Measurements from ENCODE around the gene ABI3.
"Not testable (repeated sequence)": the region's sequence is repeated elsewhere in the genome, so short reads cannot be mapped to it uniquely, and the experiment has no call there.

Gene ABI3, protein sequence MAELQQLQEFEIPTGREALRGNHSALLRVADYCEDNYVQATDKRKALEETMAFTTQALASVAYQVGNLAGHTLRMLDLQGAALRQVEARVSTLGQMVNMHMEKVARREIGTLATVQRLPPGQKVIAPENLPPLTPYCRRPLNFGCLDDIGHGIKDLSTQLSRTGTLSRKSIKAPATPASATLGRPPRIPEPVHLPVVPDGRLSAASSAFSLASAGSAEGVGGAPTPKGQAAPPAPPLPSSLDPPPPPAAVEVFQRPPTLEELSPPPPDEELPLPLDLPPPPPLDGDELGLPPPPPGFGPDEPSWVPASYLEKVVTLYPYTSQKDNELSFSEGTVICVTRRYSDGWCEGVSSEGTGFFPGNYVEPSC

DNA sequence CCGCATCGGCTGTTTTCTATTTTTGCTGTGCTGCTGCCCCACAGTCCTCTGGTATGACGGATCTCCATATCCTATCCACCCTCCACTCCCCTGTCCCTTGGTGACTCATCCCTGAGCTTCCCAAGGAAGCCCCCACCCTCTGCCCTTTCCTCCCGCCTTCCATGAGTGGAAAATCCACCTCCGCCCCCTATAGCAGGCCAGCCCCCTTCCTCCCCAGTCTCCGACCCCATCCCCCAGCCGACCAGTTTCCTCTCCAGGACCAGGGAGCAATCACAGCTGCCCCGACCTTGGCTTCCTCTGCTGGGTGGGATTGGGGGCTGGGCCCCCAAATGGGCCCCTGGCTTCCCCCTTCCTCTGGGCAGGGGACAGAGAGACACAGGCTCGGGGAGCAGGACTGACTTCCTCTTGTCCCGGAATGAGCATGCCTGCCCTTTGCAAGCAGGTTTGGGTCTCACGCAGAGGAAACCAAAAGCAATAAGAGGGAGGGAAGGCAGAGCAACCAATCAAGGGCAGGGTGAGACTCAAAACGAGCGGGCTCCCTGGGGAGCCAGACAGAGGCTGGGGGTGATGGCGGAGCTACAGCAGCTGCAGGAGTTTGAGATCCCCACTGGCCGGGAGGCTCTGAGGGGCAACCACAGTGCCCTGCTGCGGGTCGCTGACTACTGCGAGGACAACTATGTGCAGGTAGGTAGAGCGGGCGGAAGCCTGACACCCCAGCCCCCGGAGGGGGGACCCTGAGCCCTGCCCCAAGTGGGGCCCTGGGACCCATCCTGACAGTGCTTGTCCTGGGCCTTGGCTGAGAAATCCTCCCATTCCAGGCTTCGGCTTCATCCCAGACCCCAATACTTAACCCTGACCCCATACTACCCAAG is at the start of gene ABI3, which contains the start of gene GNGT2:
TSS of gene ABI3 (plus strand) at position 550 of the 872 bp plus-strand sequence. CDS start at position 568, 18 bp downstream.
TSS of gene GNGT2 (minus strand) at position 417 of the 872 bp plus-strand sequence. CDS start 3,152 bp downstream, outside the sequence.
- in situ Hi-C loops (cut with HindIII; ENCODE audit: low pct_ligation_motif_present, low pct_unique_long_range_greater_than_20kb, low sequenced_read_pairs) = no loop called here

DNA sequence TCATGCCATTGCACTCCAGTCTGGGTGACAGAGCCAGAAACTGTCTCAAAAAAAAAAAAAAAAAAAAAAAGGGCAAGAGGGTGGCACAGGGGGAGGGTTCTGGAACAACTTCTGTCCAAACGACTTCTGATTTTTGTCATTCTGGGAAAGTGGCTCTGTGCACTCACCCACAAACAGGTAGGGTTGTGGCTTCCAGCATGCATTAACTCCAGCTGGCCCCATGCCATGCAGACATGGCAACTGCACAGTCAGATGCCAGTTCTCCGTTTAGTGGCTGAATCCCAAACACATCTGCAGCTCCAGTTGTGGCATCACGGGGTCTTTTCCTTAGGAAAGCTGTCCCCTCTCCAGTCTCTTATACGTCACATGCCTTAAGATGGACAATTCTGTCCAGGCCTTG is 47.6 kb upstream of the ABI3 start:
- no peak for DNase-seq
- in situ Hi-C loops (cut with HindIII; ENCODE audit: low pct_ligation_motif_present, low pct_unique_long_range_greater_than_20kb, low sequenced_read_pairs) = no loop called here

More for the DNA sequence above, at the start of gene ABI3, which contains the start of gene GNGT2:
- no peak for DNase-seq

DNA sequence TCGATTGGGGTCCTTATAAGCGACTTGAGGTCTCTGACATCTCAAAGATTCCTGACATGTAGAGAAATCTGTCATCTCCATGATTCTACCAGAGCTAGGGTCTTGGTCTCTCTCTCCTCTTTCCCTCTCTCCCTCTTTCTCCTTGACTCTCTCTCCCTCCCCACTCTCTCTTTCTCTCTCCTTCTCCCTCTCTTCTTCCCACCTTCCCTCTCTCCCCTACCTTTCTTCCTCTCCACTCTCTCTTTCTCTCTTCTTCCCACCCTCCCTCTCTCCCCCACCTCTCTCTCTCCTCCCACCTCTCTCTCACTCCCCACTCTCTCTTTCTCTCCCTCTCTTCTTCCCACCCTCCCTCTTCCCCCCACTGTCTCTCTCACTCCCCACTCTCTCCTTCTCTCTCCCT is 45.4 kb upstream of the ABI3 start:
- no peak for DNase-seq
- in situ Hi-C loops (cut with HindIII; ENCODE audit: low pct_ligation_motif_present, low pct_unique_long_range_greater_than_20kb, low sequenced_read_pairs) = no loop called here

DNA sequence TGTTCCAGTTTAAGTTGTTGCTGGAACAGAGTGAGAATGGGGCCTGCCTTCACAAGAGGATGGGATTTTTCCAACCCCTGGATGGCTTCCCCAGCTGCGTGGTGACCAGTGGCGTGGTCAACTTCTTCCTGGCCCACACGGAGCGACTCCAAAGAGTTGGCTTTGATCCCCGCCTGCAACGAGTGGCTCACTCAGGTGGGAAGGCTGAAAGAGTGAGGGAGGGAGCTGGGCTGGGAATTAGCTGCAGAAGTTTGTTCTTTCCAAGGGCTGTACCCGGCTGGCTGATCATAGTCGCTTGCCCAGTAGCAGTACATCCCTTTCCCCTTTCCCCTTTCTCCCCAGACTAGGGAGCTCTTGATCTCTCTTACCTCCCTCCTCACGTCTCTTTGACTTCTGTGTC is 41.8 kb upstream of the ABI3 start:
- DNase-seq = no peak

DNA sequence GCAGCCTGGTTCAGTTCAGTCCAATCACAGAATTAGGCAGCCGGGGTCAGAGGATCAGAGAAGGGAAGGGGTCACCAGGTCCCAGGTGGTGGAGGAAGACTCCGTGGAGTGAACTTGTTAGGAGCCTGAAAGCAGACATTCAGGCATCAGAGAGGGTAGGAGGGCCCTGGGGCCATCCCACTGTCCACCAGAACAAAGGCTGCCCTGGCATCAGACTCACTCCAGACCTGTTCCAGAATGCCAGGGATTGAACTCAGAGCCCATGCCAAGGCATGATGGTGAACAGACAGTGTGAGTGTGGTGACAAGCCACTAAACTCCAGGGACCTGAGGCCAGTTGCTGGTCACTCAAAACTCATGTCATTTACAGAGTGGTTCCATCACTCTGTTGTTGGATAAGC is 40.3 kb upstream of the ABI3 start:
- no peak for DNase-seq
- in situ Hi-C loops (cut with HindIII; ENCODE audit: low pct_ligation_motif_present, low pct_unique_long_range_greater_than_20kb, low sequenced_read_pairs) = no loop called here

More for the DNA sequence above, 41.8 kb upstream of the ABI3 start:
- in situ Hi-C loops (cut with HindIII; ENCODE audit: low pct_ligation_motif_present, low pct_unique_long_range_greater_than_20kb, low sequenced_read_pairs) = no loop called here

DNA sequence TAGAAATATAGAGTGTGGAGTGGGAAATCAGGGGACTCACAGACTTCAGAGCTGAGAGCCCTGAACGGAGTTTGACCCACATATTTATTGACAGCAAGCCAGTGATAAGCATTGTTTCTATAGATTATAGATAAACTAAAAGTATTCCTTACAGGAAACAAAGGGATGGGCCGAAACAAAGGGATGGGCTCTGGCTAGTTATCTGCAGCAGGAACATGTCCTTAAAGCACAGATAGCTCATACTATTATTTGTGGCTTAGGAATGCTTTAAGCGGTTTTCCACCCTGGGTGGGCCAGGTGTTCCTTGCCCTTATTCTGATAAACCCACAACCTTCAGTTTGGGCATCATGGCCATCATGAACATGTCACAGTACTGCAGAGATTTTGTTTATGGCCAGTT is 39.8 kb upstream of the ABI3 start:
- in situ Hi-C loops (cut with HindIII; ENCODE audit: low pct_ligation_motif_present, low pct_unique_long_range_greater_than_20kb, low sequenced_read_pairs) = not testable (repeated sequence)

DNA sequence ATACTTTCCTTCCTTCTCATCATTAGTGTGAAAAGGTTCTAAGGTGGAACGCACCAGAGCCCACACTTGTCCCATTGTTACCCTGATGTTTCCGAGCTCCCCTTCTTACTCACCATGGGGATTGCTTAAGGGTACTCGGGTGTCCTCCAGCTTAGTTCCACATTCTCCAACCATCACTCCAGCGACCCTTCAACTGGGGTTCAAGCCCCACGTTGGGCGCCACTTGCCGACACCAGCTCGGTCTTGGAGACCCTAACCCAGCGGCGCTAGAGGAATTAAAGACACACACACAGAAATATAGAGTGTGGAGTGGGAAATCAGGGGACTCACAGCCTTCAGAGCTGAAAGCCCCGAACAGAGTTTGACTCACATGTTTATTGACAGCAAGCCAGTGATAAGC is 34.5 kb upstream of the ABI3 start:
- in situ Hi-C loops (cut with HindIII; ENCODE audit: low pct_ligation_motif_present, low pct_unique_long_range_greater_than_20kb, low sequenced_read_pairs); DNase-seq: not testable (repeated sequence)

More for the DNA sequence above, 39.8 kb upstream of the ABI3 start:
- DNase-seq = not testable (repeated sequence)

DNA sequence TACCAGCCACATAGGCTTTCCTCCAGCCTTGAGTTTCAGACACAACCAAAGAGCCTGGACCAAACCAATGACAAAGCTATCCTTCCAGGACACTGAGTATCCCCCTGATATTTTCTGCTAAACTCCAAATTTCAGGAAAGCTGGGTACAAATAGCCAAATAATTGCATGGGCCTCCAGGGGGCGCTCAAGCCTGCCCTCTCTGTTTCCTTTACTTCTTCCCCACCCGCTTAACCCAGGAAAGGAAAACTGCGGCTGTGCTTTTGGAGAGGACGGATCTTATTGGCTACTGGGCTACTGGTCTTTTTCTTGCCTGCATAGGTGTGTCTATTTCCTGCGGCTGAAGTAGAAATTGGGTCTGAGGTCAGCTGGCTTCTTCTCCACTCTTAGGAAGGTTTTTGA is 30.2 kb upstream of the ABI3 start:
- peak; percentile 55 for DNase-seq
- in situ Hi-C loops (cut with HindIII; ENCODE audit: low pct_ligation_motif_present, low pct_unique_long_range_greater_than_20kb, low sequenced_read_pairs) = no loop called here

DNA sequence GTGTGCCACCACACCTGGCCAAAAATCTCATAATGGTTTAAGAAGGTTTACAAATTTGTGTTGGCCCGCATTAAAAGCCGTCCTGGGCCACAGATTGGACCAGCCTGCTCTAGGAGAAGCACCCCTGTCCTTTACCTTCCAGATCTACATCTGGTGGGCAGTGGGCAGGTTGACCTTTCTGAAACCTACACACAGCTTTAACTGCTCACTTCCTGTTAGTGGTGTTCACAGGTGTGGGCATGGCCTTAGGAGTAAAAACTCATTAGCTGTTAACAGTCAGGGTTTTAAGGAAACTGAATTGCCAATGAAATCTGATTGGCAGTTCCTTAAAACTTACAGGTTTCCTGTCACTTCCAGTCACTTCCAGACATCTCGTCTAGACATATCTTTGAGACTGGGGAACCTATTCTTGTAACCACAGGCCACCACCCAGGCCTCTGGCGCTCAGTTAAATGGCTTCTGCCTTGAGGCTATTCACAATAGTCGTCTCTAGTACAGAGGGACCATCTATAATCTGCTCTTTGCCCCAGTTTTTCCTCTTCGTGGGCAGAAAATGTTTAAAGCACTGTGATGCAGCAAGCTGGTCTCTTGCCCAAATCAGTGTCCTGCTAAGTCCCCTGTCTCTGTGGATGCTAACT is 29.4 kb upstream of the ABI3 start:
- in situ Hi-C loops (cut with HindIII; ENCODE audit: low pct_ligation_motif_present, low pct_unique_long_range_greater_than_20kb, low sequenced_read_pairs) = no loop called here
- DNase-seq = no peak

DNA sequence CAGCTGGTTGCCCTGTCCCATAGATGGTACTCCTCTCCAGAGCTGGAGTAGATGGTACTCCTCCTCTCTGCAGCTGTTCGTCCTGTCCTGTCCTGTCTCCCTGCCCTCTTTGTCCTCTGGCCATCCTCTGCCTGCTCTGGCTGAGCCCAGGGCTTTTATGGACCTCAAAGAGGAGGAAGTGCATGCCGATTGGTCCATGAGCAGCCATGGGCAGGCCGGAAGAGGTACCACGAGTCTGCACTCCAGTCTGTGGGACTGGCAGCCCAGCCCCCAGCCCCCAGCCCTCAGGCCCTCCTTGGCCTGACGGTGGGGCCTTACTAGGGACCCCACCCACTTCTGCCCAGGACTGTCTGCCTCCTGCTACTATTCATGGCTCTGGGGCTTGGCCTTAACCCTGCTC is 27.2 kb upstream of the ABI3 start:
- DNase-seq = no peak
- in situ Hi-C loops (cut with HindIII; ENCODE audit: low pct_ligation_motif_present, low pct_unique_long_range_greater_than_20kb, low sequenced_read_pairs) = no loop called here

DNA sequence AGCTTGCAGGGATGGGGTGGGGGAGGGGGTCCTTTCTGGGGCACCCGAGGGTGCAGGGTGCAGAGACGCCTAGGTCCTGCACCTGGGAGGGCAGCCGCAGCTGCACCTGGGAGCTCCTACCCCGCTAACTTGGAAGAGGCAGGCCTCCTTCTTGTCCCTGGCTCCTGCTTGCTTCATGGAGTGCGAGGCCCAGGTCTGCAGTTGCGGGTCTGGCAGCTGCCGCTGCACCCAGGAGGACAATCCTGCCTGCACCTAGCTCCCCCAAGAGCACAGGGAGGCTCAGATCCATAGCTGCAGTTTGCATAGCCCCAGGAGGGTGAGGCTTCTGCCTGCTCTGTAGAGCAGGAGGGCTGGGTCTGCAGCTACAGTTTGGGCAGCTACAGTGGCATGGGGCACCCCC is 26.7 kb upstream of the ABI3 start:
- in situ Hi-C loops (cut with HindIII; ENCODE audit: low pct_ligation_motif_present, low pct_unique_long_range_greater_than_20kb, low sequenced_read_pairs) = no loop called here
- DNase-seq = no peak

DNA sequence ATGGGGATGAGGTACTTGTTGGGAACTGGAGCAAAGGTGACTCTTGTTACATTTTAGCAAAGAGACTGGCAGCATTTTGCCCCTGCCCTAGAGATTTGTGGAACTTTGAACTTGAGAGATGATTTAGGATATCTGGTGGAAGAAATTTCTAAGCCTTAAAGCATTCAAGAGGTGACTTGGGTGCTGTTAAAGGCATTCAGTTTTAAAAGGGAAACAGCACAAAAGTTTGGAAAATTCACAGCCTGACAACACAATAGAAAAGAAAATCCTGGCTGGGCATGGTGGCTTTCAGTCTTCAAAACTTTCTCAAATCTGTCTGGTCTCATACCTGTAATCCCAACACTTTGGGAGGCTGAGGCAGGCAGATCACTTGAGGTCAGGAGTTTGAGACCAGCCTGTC is 26.0 kb upstream of the ABI3 start:
- DNase-seq; in situ Hi-C loops (cut with HindIII; ENCODE audit: low pct_ligation_motif_present, low pct_unique_long_range_greater_than_20kb, low sequenced_read_pairs): not testable (repeated sequence)

DNA sequence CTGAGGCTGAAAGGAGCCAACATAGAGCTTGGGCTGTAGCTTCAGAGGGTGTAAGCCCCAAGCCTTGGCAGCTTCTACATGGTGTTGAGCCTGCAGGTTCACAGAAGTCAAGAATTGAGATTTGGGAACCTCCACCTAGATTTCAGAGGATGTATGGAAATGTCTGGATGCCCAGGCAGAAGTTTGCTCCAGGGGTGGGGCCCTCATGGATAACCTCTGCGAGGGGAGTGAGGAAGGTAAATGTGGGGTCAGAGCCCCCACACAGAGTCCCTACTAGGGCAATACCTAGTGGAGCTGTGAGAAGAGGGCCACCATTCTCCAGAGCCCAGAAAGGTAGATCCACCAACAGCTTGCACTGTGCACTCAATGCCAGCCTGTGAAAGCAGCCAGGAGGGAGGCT is 25.1 kb upstream of the ABI3 start:
- DNase-seq; in situ Hi-C loops (cut with HindIII; ENCODE audit: low pct_ligation_motif_present, low pct_unique_long_range_greater_than_20kb, low sequenced_read_pairs): not testable (repeated sequence)

DNA sequence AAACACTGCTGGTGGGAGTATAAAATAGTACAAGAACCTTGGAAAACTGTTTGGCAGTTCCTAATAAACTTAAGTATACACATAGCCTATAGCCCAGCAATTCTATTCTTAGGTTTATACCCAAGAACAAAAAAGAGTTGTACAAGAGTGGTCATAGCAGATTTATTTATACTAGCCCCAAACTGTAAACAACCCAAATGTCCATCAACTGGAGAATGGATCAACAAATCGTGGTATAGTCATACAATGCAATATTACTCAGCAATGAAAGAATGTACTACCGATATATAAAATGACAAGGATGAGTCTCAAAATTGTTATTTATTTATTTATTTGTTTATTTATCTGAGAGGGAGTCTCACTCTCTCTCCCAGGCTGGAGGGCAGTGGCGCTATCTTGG is 23.2 kb upstream of the ABI3 start:
- in situ Hi-C loops (cut with HindIII; ENCODE audit: low pct_ligation_motif_present, low pct_unique_long_range_greater_than_20kb, low sequenced_read_pairs) = no loop called here
- no peak for DNase-seq

DNA sequence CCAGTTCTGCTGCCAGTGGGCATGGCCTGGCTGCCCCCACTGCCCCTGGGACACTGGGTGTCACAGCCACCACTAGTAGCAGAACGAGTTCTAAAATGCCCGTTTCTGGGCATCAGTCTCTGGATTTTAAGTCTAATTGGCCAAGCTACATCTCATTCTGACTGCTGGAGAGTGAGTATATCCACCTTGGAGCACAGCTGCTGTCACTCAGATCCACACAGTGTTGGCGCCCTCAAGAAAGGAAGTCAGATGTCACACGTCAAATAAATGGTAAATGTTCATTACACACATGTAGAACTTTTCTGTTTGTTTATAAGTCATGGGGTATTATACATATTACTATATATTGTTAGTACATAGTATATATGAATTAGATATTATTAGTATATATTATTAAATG is 19.6 kb upstream of the ABI3 start:
- in situ Hi-C loops (cut with HindIII; ENCODE audit: low pct_ligation_motif_present, low pct_unique_long_range_greater_than_20kb, low sequenced_read_pairs) = no loop called here
- DNase-seq = no peak

DNA sequence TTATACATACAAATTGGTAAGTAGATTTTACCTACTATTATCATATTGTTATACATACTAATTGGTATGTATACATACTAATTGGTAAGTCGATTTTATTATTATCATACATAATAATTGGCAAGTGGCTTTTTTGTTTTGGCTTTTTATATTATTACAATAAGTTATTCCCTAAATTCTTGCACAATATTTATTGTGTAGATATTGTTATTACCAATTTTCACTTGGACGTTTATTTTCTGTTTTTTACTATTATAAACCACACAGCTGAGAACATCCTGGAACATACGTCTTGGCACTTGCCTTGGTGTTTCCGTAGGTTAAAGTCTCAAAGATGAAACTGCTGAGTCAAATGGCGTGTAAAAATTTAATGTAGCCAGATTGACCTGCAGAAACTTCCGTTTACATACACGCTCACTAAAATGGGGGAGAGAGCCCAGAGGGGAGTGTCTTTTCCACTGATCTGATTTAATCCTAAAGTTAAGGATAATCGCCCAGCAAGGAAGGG is 19.0 kb upstream of the ABI3 start:
- in situ Hi-C loops (cut with HindIII; ENCODE audit: low pct_ligation_motif_present, low pct_unique_long_range_greater_than_20kb, low sequenced_read_pairs) = no loop called here
- no peak for DNase-seq

DNA sequence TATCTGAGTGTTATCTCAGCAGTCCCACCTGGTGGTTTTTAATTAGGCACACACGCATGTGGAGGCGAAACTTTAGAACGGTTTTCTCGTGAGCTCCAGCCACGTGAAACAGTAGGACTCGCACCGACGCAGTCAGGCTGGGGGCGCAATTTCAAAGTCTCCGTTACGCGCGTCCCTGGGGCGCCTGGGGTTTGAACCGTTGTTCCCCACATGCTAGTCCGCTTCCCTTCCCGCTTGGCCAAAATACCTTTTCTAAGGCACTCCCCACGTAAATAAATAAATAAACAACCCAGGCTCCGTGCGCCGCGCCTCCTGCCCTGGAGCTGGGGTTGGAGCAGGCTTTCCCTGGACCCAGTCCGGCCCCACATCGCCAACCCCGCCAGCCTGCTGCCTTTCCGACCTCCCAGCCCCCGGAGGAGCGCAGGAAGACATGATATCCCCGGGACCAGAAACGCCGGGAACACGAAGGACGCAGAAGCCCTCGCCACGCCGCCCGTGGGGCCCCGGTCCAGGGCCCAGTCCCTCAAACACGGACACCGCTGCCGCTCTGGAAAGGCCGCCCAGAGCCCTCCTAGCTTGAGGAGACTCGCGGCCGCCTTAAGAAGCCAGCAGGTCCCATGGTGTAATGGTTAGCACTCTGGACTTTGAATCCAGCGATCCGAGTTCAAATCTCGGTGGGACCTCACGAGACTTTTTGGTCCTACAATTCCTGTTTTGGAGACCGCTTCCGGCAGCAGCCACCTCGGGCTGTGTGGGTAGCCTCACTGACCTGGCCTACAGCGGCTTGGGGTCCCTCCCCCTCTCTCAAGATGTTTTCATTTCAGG is 18.4 kb upstream of the ABI3 start:
- in situ Hi-C loops (cut with HindIII; ENCODE audit: low pct_ligation_motif_present, low pct_unique_long_range_greater_than_20kb, low sequenced_read_pairs) = no loop called here
- peak; percentile 89 for DNase-seq

All from ACHN (cell line).